Panc1 (cell line): ENCODE results near the gene SBF2. TPM values are rescaled to one million over a fixed set of nuclear protein-coding genes. Genes with fewer than 3 reads are reported as not detected.
A peak's percentile ranks its signal among the peaks of the same experiment; 100 is the strongest.

Source experiments
- ATAC-seq: fragments of 200-7000 bp; cut with Tn5 transposase; 2 replicates; pipeline ENCODE4 v1.9.1; 2020; ENCODE audit warnings: mild to moderate bottlenecking, moderate library complexity
- BruUV-seq: library from RNA; stranded (reverse); fragments of 400-500 nt; replicated peaks from 2 replicates; lab custom pipeline; 2021; lab: Mats Ljungman, UMichigan
- CTCF ChIA-PET: fragments of 300-600 bp; sonication (Branson Sonifier 250); formaldehyde crosslinking; loops from one replicate; lab custom pipeline; 2022; ENCODE audit warnings: antibody characterized with exemption; lab: Charles Lee
- POLR2A ChIA-PET: fragments of 300-600 bp; sonication (Branson Sonifier 250); formaldehyde crosslinking; loops from one replicate; lab custom pipeline; 2022; ENCODE audit warnings: antibody characterized with exemption; lab: Charles Lee
- DNase-seq: peaks from one replicate; pipeline ENCODE4 v3.0.0-alpha.2; 2010; ENCODE audit warnings: low read depth, low spot score
- H3K27ac ChIP-seq: 2 replicates; pipeline ENCODE4 v1.5.1; 2011; ENCODE audit warnings: mild to moderate bottlenecking, low read length, inconsistent platforms
- H3K27me3 ChIP-seq: fragments of 200-500 bp; sonication (Bioruptor generic); 2 replicates; pipeline ENCODE4 v1.6.0; 2014; ENCODE audit warnings: low read length, inconsistent platforms; ENCODE audit not compliant: control insufficient read depth, insufficient read depth
- H3K36me3 ChIP-seq: fragments of 200-500 bp; sonication (Bioruptor generic); 2 replicates; pipeline ENCODE4 v1.5.1; 2014; ENCODE audit warnings: inconsistent platforms, mild to moderate bottlenecking, low read length, moderate library complexity; ENCODE audit not compliant: control insufficient read depth, insufficient read depth
- H3K4me1 ChIP-seq: 2 replicates; pipeline ENCODE4 v1.5.1; 2011; ENCODE audit warnings: inconsistent platforms, mild to moderate bottlenecking, low read length, moderate library complexity; ENCODE audit not compliant: control insufficient read depth, insufficient read depth
- H3K4me3 ChIP-seq, 2 experiments: 2 replicates each; pipeline ENCODE4 v1.5.1; 2011 to 2012; ENCODE audit warnings: low read depth in 2 of 2, low read length in 2 of 2, mild to moderate bottlenecking in 2 of 2, inconsistent platforms in 1 of 2, moderate library complexity in 1 of 2
- H3K9me3 ChIP-seq: fragments of 200-500 bp; sonication (Bioruptor generic); 2 replicates; pipeline ENCODE4 v1.5.1; 2014; ENCODE audit warnings: low read depth, mild to moderate bottlenecking, inconsistent platforms, low read length, moderate library complexity; ENCODE audit not compliant: control insufficient read depth, insufficient read depth
- CTCF ChIP-seq: fragments of 450-650 bp; IDR thresholded peaks from 2 replicates; pipeline ENCODE4 v1.5.1; 2017; ENCODE audit warnings: mild to moderate bottlenecking
- POLR2AphosphoS5 ChIP-seq: IDR thresholded peaks from 2 replicates; pipeline ENCODE4 v1.6.1; 2012; ENCODE audit warnings: mild to moderate bottlenecking, low read depth, low read length, moderate library complexity
- REST ChIP-seq, 2 experiments: IDR thresholded peaks; 2 replicates each; pipeline ENCODE4 v1.6.1; 2011 to 2012; ENCODE audit warnings: low read depth in 2 of 2, control low read depth in 1 of 2, low read length in 1 of 2, mild to moderate bottlenecking in 1 of 2, moderate library complexity in 1 of 2; ENCODE audit not compliant: insufficient read depth in 1 of 2
- SIN3A ChIP-seq: IDR thresholded peaks from 2 replicates; pipeline ENCODE4 v1.6.1; 2012; ENCODE audit warnings: low read depth, mild to moderate bottlenecking, low read length, moderate library complexity, borderline replicate concordance; ENCODE audit not compliant: insufficient read depth
- TCF7L2 ChIP-seq: IDR thresholded peaks from 2 replicates; pipeline ENCODE4 v1.6.1; 2011; ENCODE audit warnings: mild to moderate bottlenecking, low read depth, low read length, inconsistent platforms
- in situ Hi-C: cut with HindIII; loops from 2 replicates; pipeline ENCODE4 v1.10.0; 2016; ENCODE audit warnings: low sequenced_read_pairs, low pct_unique_long_range_greater_than_20kb
- intact Hi-C: fragments of 100-400 bp; cut with micrococcal nuclease; formaldehyde crosslinking; loops from one replicate; pipeline ENCODE4 v1.10.0; 2022; ENCODE audit not compliant: unreplicated experiment
- total RNA-seq: library from RNA; stranded (reverse); gene quantifications from one replicate; pipeline ENCODE4 v1.2.1, GENCODE V29; 2021; ENCODE audit not compliant: unreplicated experiment

SBF2 gene
- total RNA-seq, 1 experiment from 2014 or later, result 65.0 TPM

GRCh38 chr11:10310301-10310841 is 16.4 kb upstream of the SBF2 start:
- DNase-seq (no peak), ATAC-seq (no peak)
- intact Hi-C loops, result no loop called here

More at GRCh38 chr11:10310301-10310841, 16.4 kb upstream of the SBF2 start:
- peaks cover 39% of the 10 kb centered on the region for H3K4me1 ChIP-seq
- TF ChIP-seq REST (IDR thresholded peaks at IDR 0.05; ENCODE audit: insufficient read depth in 1 of 2, low read depth in 2 of 2, low read length in 1 of 2), result no peak
- no peak for TF ChIP-seq TCF7L2
- no peak for TF ChIP-seq SIN3A
- no peak for TF ChIP-seq POLR2AphosphoS5
- TF ChIP-seq CTCF, result no peak
- H3K27me3 ChIP-seq, result no peaks in the 10 kb centered on the region
- no peak overlapping the region for H3K4me3 ChIP-seq
- H3K27ac ChIP-seq, result peak overlapping the region; percentile 100
- peaks cover 15% of the 10 kb centered on the region for H3K36me3 ChIP-seq
- ChIA-PET CTCF (interaction anchor here (0.5 to 3.3 kb wide), 4 partner anchors 56 to 552 kb away, joined by 3 to 24 read pairs (median 11); no protein-coding TSS in a partner anchor), POLR2A (interaction anchor here (0.5 to 1.3 kb wide), 5 partner anchors 92 to 1346 kb away, joined by 4 to 11 read pairs (median 7); partner anchors contain the start of gene WEE1)
- H3K9me3 ChIP-seq, result no peaks in the 10 kb centered on the region
- in situ Hi-C loops, result loop anchor here (25.0 kb wide), 2 partner anchors 448 to 723 kb away; no protein-coding TSS in a partner anchor
- BruUV-seq, result no TSS peak
